ES-I3 (cell line): Measurements from ENCODE around the gene GNB5.
"Not testable (repeated sequence)": the region's sequence is repeated elsewhere in the genome, so short reads cannot be mapped to it uniquely, and the experiment has no call there.

ENCODE experiments used
- H3K36me3 ChIP-seq: 2 replicates; pipeline ENCODE4 v1.6.1; 2013; ENCODE audit warnings: mild to moderate bottlenecking, low read length, control low read depth, moderate library complexity; ENCODE audit not compliant: insufficient read depth
- H3K4me1 ChIP-seq: 2 replicates; pipeline ENCODE4 v1.6.1; 2013; ENCODE audit warnings: mild to moderate bottlenecking, control low read depth, low read length; ENCODE audit not compliant: insufficient read depth
- H3K9ac ChIP-seq: 2 replicates; pipeline ENCODE4 v1.6.1; 2013; ENCODE audit warnings: low read depth, mild to moderate bottlenecking, low read length, moderate library complexity
- H3K9me3 ChIP-seq: 2 replicates; pipeline ENCODE4 v1.6.1; 2013; ENCODE audit warnings: mild to moderate bottlenecking, low read length, moderate library complexity; ENCODE audit not compliant: control insufficient read depth, insufficient read depth

Gene GNB5

DNA sequence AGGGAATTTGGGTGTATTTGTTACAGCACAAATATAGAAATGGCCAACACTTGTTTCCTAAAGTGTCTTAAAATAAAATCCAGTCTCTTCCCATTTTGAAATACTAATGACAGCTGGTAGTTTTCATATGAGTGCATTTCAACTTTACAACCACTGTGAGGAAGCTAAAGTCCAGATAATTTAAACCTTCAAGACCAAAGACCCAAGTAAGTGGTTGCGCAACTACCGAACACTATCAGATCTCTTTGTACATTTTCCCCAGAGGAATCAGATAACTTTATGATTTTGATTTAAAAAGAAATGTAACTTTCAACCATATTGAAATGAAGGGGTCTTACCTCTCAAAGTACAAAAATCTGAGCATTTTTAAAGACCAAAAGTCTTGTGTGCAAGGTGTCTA, 92.9 kb downstream of the GNB5 start:
- Histone ChIP-seq H3K9me3 (no peaks in the 10 kb centered on the region), H3K4me1 (peaks cover 6% of the 10 kb centered on the region), H3K36me3 (no peaks in the 10 kb centered on the region), H3K9ac (no peak overlapping the region)

DNA sequence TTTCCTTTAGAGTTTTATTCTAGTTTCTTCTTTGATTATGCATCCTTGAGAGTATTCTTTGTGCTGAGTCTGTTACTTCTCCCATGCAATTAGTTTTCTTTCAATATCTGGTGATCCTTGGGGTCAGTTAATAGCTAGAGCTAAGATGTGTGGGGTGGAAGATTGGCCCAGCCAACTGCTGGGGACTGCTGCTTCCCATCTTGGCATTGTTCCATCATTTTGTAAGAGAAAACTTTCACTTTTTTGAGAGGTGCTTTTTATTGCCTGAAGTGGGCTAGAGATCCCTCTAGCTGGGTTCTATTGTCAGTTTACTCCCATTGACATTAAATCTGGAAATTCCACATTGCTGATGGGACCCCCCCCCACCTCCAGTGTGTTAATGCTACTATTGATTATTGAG, 94.0 kb downstream of the GNB5 start:
- H3K4me1 ChIP-seq: no peaks in the 10 kb centered on the region
- H3K36me3 ChIP-seq: no peaks in the 10 kb centered on the region
- H3K9ac ChIP-seq: no peak overlapping the region
- no peaks in the 10 kb centered on the region for H3K9me3 ChIP-seq

DNA sequence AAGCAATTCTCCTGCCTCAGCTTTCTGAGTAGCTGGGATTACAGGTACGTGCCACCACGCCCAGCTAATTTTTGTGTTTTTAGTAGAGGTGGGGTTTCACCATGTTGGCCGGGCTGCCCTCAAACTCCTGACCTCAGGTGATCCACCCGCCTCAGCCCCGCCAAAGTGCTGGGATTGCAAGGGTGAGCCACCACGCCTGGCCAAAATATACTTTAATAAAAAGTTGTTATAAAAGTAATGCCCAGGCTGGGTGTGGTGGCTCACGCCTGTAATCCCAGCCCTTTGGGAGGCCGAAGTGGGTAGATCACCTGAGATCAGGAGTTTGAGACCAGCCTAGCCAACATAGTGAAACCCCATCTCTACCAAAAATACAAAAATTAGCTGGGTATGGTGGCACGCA, 94.7 kb downstream of the GNB5 start:
- not testable (repeated sequence) for H3K9me3 ChIP-seq, H3K9ac ChIP-seq, H3K36me3 ChIP-seq, H3K4me1 ChIP-seq

DNA sequence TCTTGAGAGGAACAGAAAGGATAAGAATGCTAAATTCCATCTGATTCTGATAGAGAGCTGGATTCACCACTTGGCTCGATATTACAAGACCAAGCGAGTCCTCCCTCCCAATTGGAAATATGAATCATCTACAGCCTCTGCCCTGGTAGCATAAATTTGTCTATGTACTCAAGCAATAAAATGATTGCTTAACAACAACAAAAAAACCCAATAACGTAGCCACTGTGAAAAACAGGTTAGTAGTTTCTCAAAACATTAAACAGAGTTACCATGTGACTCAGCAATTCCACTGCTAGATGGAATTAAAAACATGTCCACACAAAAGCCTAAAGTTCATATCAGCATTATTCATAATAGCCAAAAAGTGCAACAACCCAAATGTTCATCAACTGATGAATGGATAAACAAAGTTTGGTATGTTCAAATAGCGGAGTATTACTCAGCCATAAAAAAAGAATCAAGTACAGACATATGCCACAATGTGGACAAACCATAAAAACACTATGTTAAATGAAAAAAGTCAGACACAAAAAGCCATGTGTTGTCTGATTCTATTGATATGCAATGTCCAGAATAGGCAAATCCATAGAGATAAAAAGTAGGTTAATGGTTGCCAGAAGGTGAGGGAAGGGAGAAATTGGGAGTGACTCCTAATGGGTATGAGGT, 95.5 kb downstream of the GNB5 start:
- no peaks in the 10 kb centered on the region for H3K4me1 ChIP-seq
- H3K9ac ChIP-seq: no peak overlapping the region
- no peaks in the 10 kb centered on the region for H3K36me3 ChIP-seq
- H3K9me3 ChIP-seq: no peaks in the 10 kb centered on the region

DNA sequence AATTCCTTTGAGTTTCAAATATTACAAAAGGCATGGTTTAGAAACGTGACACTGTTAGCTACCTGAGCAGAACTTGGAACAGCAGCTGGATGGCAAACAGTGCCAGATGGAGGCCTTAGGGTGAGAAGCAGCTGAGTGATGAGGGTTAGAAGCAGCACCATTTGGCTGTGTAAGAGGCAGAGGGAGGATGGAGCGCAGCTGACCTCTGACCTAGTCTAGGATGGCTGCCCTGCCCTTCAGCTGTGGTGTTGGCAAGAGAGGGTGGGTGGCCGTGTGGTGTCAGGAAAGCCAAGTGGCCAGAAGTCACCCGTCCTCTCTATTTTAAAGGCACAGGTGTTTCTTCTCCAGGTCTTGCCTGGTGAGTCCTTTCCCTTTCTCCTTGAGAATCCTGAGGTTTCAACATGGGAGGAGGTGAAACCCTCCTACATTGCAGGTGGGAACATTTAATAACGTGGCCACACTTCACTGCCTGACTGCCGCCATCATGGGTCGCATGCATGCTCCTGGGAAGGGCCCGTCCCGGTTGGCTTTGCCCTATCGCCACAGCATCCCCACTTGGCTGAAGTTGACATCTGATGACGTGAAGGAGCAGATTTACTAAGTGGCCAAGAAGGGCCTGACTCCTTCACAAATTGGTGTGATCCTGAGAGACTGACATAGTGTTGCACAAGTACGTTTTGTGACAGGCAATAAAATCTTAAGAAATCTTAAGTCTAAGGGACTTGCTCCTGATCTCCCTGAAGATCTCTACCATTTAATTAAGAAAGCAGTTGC, 96.2 kb downstream of the GNB5 start:
- Histone ChIP-seq H3K36me3 (no peaks in the 10 kb centered on the region), H3K4me1 (no peaks in the 10 kb centered on the region), H3K9ac (no peak overlapping the region), H3K9me3 (no peaks in the 10 kb centered on the region)

DNA sequence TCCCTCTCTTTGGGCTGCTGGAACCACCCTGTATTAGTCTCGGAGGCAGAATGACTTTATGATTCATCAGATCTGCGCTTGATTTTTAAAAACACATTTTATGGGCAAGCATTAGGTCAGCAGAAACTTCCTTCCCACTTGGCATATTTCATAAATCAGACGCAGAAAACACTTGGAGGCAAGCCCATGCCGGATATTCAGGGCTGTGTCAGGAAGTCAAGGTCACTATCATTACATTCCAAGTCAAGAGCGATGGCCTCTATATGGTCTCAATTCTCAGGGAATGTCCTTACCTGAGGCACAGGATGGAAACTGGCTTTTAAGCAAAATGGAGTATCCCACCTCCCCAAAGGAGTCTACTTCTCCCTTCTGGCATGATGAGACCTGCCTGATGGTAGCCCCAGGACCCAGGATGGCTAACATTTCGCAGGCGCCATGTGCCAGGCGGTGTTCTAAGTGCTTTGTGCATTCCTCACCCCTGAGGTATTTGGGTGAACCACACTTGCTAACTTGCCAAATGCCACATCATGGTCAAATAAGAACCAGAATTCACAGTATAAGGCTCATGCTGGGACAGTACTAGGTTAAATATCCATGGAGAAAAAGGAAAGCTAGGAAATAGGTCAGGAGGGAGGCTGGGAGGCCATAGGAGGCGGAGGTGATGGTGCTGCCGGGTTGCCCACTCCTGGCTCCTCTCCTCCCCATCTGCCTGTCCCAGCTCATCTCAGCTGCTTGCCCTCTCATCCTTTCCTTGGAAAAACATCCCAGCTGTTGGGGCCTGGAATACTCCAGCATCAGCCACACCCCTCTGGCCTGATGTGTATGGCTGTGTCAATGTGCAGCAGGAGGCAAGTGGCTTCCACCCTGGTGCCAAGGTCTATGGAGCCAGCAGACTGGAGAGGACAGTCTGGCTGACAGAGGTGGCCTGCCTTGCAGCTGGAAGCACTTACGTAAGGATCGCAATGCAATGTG, 97.4 kb downstream of the GNB5 start:
- H3K4me1 ChIP-seq: no peaks in the 10 kb centered on the region
- H3K9me3 ChIP-seq: no peaks in the 10 kb centered on the region
- no peak overlapping the region for H3K9ac ChIP-seq
- H3K36me3 ChIP-seq: no peaks in the 10 kb centered on the region

DNA sequence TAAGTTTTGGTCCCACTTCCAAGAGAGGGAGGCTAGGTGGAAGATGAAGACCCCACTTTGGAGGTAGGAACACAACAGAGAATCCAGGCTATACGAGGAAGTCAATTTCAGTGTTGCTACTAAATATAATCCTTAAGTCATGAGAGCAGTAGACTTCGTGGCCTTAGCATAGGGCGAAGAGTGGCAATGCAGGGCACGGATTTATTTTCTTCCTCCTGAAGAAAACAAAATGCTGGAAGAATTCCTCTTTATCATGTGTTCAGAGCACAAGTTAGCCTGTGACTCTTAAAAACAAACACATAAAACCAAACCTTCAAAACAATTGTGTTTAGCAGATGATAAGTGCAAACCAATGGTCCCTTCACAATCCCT, 98.0 kb downstream of the GNB5 start:
- Histone ChIP-seq H3K9ac (no peak overlapping the region), H3K9me3 (no peaks in the 10 kb centered on the region), H3K4me1 (no peaks in the 10 kb centered on the region), H3K36me3 (no peaks in the 10 kb centered on the region)

DNA sequence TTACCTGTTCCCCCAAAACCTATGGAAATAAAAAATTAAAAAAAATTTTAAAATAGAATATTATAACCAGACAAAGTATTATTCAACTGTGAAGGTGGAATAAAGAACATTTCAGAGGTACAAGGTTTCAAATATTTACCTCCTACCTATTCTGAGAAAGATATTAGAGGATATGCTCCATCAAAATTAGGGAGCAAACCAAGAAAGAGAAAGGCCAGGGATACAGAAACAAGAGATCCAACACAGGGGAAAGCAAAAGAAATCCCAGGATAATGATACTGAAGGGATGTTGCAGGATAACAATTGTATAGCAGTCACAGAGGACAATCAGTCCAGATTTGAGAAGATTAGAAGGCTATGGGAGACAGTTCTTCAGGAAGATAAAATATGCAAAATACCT, 101.0 kb downstream of the GNB5 start:
- no peaks in the 10 kb centered on the region for H3K4me1 ChIP-seq
- H3K36me3 ChIP-seq: no peaks in the 10 kb centered on the region
- H3K9ac ChIP-seq: no peak overlapping the region
- H3K9me3 ChIP-seq: no peaks in the 10 kb centered on the region; the same call in 1 of the 2 replicates

DNA sequence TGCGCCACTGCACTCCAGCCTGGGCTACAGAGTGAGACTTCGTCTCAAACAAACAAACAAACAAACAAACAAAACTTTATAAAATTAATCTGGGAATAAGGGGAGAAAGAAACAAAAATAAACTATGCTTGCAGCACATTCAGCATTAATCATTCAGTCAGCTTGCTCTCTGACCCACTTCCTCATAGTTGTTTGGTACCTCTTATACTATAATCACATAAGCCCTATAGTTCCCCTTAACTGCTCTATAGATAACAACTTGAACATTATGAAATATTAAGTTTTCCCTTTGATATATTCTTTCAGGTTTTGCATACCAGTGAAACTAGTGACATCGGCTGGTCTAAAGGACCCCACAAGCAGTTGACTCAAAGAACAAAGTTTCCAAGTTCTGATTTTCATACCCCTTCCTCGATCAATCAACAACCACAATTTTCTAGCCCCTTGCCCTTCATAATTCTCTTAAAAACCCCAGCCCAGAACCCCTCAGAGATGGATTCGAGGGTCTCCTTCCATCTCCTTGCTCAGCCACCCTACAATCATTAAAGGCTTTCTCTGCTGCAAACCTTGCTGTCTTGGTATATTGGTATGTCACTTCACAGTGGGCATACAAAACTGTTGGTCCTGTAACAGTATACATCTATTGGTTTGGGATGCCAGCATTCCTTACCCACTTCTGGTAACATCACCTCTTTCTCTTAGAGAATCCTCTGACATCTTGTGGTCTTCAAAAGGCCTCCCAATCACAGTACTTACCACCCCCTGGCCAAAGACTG, 105.0 kb downstream of the GNB5 start:
- Histone ChIP-seq H3K4me1 (no peaks in the 10 kb centered on the region), H3K9me3 (no peaks in the 10 kb centered on the region; the same call in 1 of the 2 replicates), H3K36me3 (no peaks in the 10 kb centered on the region), H3K9ac (no peak overlapping the region)

DNA sequence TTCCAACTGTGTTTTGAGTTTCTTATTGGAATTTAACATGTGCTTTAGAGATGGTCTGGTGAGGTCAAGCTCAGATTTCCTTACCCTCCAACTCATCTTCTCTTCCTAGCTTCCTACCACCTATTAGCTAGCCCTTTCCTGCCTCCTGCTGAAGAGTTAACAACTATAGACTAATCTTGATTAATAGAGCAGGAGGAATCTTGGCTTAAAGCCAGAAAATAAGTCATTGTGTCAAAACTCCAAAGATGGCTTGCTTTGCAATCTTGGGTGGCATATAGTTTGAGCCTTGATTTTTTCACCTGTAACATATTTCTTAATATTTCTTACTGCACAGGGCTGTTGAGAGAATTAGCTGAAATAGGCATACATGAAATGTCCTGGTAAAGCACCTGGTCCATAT, 105.9 kb downstream of the GNB5 start:
- H3K36me3 ChIP-seq: no peaks in the 10 kb centered on the region
- H3K9ac ChIP-seq: no peak overlapping the region
- no peaks in the 10 kb centered on the region for H3K4me1 ChIP-seq
- no peaks in the 10 kb centered on the region; the same call in 1 of the 2 replicates for H3K9me3 ChIP-seq

DNA sequence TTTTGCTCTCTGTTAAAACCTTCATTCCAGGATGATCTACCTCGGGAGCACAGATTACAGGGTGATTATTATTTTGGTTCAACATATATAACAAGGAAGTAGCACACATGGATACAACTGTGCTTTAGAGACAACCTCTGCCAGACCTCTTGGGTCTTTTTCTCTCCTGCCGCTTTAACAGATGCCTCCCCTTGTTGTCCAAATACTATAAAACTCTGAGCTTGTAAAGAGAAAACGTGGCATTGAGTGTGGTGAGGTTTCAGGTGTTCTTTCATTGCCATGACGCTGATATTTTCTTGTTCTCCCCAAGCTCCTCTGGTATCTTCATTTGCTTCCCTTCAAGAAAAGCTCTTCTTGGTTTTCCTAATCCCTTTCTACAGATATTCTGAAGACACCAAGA, 107.6 kb downstream of the GNB5 start:
- H3K4me1 ChIP-seq: no peaks in the 10 kb centered on the region; the same call in 1 of the 2 replicates
- no peaks in the 10 kb centered on the region; the same call in 1 of the 2 replicates for H3K9me3 ChIP-seq
- H3K36me3 ChIP-seq: no peaks in the 10 kb centered on the region
- H3K9ac ChIP-seq: no peak overlapping the region

DNA sequence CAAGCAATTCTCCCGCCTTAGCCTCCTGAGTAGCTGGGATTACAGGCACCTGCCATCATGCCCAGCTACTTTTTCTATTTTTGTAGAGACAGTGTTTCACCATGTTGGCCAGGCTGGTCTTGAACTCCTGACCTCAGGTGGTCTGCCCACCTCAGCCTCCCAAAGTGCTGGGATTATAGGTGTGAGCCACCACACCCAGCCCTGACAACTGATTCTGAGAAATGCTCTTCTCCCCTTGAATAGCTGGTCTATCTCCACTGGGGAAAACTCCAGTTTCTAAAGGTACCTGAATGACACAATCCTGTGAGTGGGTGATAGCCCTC, 108.2 kb downstream of the GNB5 start:
- H3K9ac ChIP-seq: not testable (repeated sequence)

DNA sequence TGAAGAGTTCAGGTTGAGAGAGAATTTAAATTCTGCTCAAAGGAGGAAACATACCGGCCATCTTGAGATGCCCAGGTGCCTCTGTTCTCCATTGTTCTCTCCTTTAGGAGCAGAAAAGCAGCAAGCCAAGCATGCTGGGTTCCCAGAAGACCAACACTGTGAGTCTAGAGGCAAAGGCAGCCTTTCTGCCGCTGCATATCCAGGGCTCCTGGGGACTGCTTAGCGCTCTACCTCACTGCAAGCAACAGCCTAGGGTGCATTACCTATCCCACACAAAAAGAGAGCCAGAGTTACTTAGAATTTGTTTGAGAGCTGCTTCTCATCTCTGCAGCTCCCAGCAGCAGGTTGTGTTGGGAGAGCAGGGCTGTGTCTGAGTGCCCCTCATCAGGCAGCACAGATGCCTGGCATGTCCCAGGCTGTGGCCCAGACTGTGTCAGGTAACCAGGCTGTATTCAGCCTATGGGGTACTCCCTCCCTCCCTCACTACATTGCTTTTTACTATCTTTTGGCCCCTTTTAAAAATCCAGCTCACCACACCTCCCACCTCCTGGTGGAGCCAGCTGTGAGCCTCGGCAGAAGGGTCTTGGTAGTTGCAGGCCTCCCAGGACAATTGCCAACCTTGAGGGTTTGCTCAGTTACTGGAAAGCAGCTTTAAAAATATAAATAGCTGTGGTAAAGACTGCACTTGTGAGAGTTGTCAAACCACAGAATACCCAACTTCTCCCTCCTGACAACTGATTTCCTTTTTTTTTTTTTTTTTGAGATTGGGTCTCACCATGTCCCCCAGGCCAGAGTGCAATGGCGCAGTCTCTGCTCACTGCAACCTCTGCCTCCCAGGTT, 108.8 kb downstream of the GNB5 start:
- Histone ChIP-seq H3K36me3 (no peaks in the 10 kb centered on the region), H3K4me1 (no peaks in the 10 kb centered on the region; the same call in 1 of the 2 replicates), H3K9ac (no peak overlapping the region), H3K9me3 (no peaks in the 10 kb centered on the region; the same call in 1 of the 2 replicates)

More for the DNA sequence above, 108.2 kb downstream of the GNB5 start:
- H3K9me3 ChIP-seq, H3K4me1 ChIP-seq, H3K36me3 ChIP-seq: not testable (repeated sequence)
